IMR-90 (cell line): ENCODE data around the gene AMBP. TPM values are rescaled to one million over a fixed set of nuclear protein-coding genes. Genes with fewer than 3 reads are reported as not detected.

ENCODE experiments used
- ATAC-seq: fragments of 200-7000 bp; cut with Tn5 transposase; 2 replicates; pipeline ENCODE4 v1.9.1; 2020; ENCODE audit warnings: low read depth, mild to moderate bottlenecking, moderate library complexity
- BruUV-seq: library from RNA; stranded (reverse); fragments of 400-500 nt; replicated peaks from 2 replicates; lab custom pipeline; 2021; lab: Mats Ljungman, UMichigan
- CTCF ChIA-PET: fragments of 300-600 bp; formaldehyde crosslinking; extraction: SDS; loops from one replicate; lab custom pipeline; 2021; ENCODE audit warnings: antibody characterized with exemption; lab: Yijun Ruan, JAX
- POLR2A ChIA-PET: fragments of 300-600 bp; sonication (Branson Sonifier 250); formaldehyde crosslinking; loops from one replicate; lab custom pipeline; 2022; ENCODE audit warnings: antibody characterized with exemption; ENCODE audit not compliant: unreplicated experiment; lab: Charles Lee
- DNase-seq: peaks from one replicate; pipeline ENCODE4 v3.0.0; 2013
- H2AFZ ChIP-seq: replicated peaks from 2 replicates; pipeline ENCODE3; 2013; ENCODE audit warnings: low read length, mild to moderate bottlenecking; ENCODE audit not compliant: poor library complexity
- H2AK5ac ChIP-seq: 2 replicates; pipeline ENCODE4 v1.6.1; 2013; ENCODE audit warnings: low read depth, low read length, inconsistent platforms
- H2AK9ac ChIP-seq: replicated peaks from 2 replicates; pipeline ENCODE3; 2013; ENCODE audit warnings: mild to moderate bottlenecking, low read depth, low read length, moderate library complexity; ENCODE audit not compliant: poor library complexity
- H2BK120ac ChIP-seq: 2 replicates; pipeline ENCODE4 v1.6.1; 2013; ENCODE audit warnings: low read depth, low read length, inconsistent platforms
- H2BK15ac ChIP-seq: 3 replicates; pipeline ENCODE4 v1.6.1; 2013; ENCODE audit warnings: low read depth, low read length, inconsistent platforms
- H2BK20ac ChIP-seq: 2 replicates; pipeline ENCODE4 v1.6.1; 2013; ENCODE audit warnings: low read depth, mild to moderate bottlenecking, inconsistent platforms, low read length, moderate library complexity
- H2BK5ac ChIP-seq: 2 replicates; pipeline ENCODE4 v1.6.1; 2013; ENCODE audit warnings: mild to moderate bottlenecking, low read depth, low read length, inconsistent platforms; ENCODE audit not compliant: poor library complexity, severe bottlenecking
- H3K14ac ChIP-seq: replicated peaks from 2 replicates; pipeline ENCODE4 v1.6.1; 2013; ENCODE audit warnings: low read depth, low read length, inconsistent platforms
- H3K18ac ChIP-seq: 2 replicates; pipeline ENCODE4 v1.6.1; 2013; ENCODE audit warnings: low read depth, low read length, control low read depth
- H3K23ac ChIP-seq: 2 replicates; pipeline ENCODE4 v1.6.1; 2013; ENCODE audit warnings: low read depth, low read length, inconsistent platforms
- H3K27ac ChIP-seq: 2 replicates; pipeline ENCODE4 v1.5.1; 2013; ENCODE audit warnings: mild to moderate bottlenecking, control low read depth, low read length; ENCODE audit not compliant: insufficient read depth
- H3K27me3 ChIP-seq: 2 replicates; pipeline ENCODE4 v1.6.1; 2013; ENCODE audit warnings: low read length; ENCODE audit not compliant: control insufficient read depth, insufficient read depth
- H3K36me3 ChIP-seq: 2 replicates; pipeline ENCODE4 v1.6.1; 2013; ENCODE audit warnings: low read length, mixed read lengths; ENCODE audit not compliant: control insufficient read depth, insufficient read depth
- H3K4ac ChIP-seq: 2 replicates; pipeline ENCODE4 v1.6.1; 2013; ENCODE audit warnings: low read depth, low read length, inconsistent platforms
- H3K4me1 ChIP-seq: 2 replicates; pipeline ENCODE4 v1.6.1; 2013; ENCODE audit warnings: low read length, mixed read lengths; ENCODE audit not compliant: control insufficient read depth, insufficient read depth
- H3K4me2 ChIP-seq: 2 replicates; pipeline ENCODE4 v1.6.1; 2013; ENCODE audit warnings: low read depth, mild to moderate bottlenecking, control low read depth, low read length, moderate library complexity
- H3K4me3 ChIP-seq: 2 replicates; pipeline ENCODE4 v1.5.1; 2013; ENCODE audit warnings: low read depth, mild to moderate bottlenecking, control low read depth, low read length, moderate library complexity; ENCODE audit not compliant: insufficient read depth
- H3K56ac ChIP-seq: 2 replicates; pipeline ENCODE4 v1.6.1; 2013; ENCODE audit warnings: low read length, inconsistent platforms; ENCODE audit not compliant: insufficient read depth; ENCODE audit errors: extremely low read depth
- H3K79me1 ChIP-seq, 2 experiments: 2 replicates each; pipeline ENCODE4 v1.6.1; 2013; ENCODE audit warnings: low read length in 2 of 2, inconsistent platforms in 1 of 2, low read depth in 1 of 2
- H3K9ac ChIP-seq: 2 replicates; pipeline ENCODE4 v1.6.1; 2013; ENCODE audit warnings: low read depth, low read length, control low read depth
- H3K9me1 ChIP-seq: 2 replicates; pipeline ENCODE4 v1.6.1; 2013; ENCODE audit warnings: low read length, inconsistent platforms; ENCODE audit not compliant: insufficient read depth
- H3K9me3 ChIP-seq: 2 replicates; pipeline ENCODE4 v1.6.1; 2013; ENCODE audit warnings: low read length; ENCODE audit not compliant: control insufficient read depth, insufficient read depth
- H4K20me1 ChIP-seq: 2 replicates; pipeline ENCODE4 v1.6.1; 2013; ENCODE audit warnings: low read length, inconsistent platforms; ENCODE audit not compliant: insufficient read depth
- H4K5ac ChIP-seq: 2 replicates; pipeline ENCODE4 v1.6.1; 2013; ENCODE audit warnings: mild to moderate bottlenecking, low read depth, low read length, control low read depth
- H4K8ac ChIP-seq, 2 experiments: 2 replicates each; pipeline ENCODE4 v1.6.1; 2013; ENCODE audit warnings: low read depth in 2 of 2, low read length in 2 of 2, control low read depth in 1 of 2, inconsistent platforms in 1 of 2
- H4K91ac ChIP-seq: 2 replicates; pipeline ENCODE4 v1.6.1; 2013; ENCODE audit warnings: low read depth, low read length, inconsistent platforms; ENCODE audit not compliant: insufficient read depth
- CEBPB ChIP-seq: IDR thresholded peaks from 2 replicates; pipeline ENCODE4 v1.6.1; 2012; ENCODE audit warnings: low read depth, low read length, improper control_type of control experiment
- CHD1 ChIP-seq: IDR thresholded peaks from 2 replicates; pipeline ENCODE4 v1.6.1; 2012; ENCODE audit warnings: low read depth, low read length, improper control_type of control experiment
- FOS ChIP-seq: fragments of 150-350 bp; IDR thresholded peaks from 2 replicates; pipeline ENCODE4 v1.6.1; 2016; ENCODE audit warnings: low read depth, low read length
- MAFK ChIP-seq: IDR thresholded peaks from 2 replicates; pipeline ENCODE4 v1.6.1; 2012; ENCODE audit warnings: low read depth, low read length, improper control_type of control experiment
- MAZ ChIP-seq: IDR thresholded peaks from 2 replicates; pipeline ENCODE4 v1.6.1; 2012; ENCODE audit warnings: low read depth, mild to moderate bottlenecking, low read length, improper control_type of control experiment, moderate library complexity, borderline replicate concordance
- MXI1 ChIP-seq: IDR thresholded peaks from 2 replicates; pipeline ENCODE4 v1.6.1; 2012; ENCODE audit warnings: low read depth, mild to moderate bottlenecking, low read length, moderate library complexity, borderline replicate concordance
- NFE2L2 ChIP-seq: fragments of 150-350 bp; IDR thresholded peaks from 2 replicates; pipeline ENCODE4 v1.6.1; 2016; ENCODE audit warnings: low read depth, mild to moderate bottlenecking, low read length
- POLR2A ChIP-seq: IDR thresholded peaks from 2 replicates; pipeline ENCODE4 v1.6.1; 2012; ENCODE audit warnings: mild to moderate bottlenecking, low read depth, low read length
- RAD21 ChIP-seq: IDR thresholded peaks from 2 replicates; pipeline ENCODE4 v1.6.1; 2012; ENCODE audit warnings: low read length, improper control_type of control experiment
- RCOR1 ChIP-seq: IDR thresholded peaks from 2 replicates; pipeline ENCODE4 v1.6.1; 2012; ENCODE audit warnings: mild to moderate bottlenecking, low read length, improper control_type of control experiment; ENCODE audit not compliant: insufficient replicate concordance
- RFX5 ChIP-seq: IDR thresholded peaks from 2 replicates; pipeline ENCODE4 v1.8.0; 2012; ENCODE audit warnings: low read depth, mild to moderate bottlenecking, low read length, moderate library complexity
- WGBS, 2 experiments: methylation state at CpG; one replicate each; pipeline versions ENCODE4 v1.1.5 to v1.1.7; 2013; ENCODE audit warnings: missing lambda C conversion rate in 2 of 2; ENCODE audit not compliant: insufficient read length in 1 of 2; ENCODE audit errors: extremely low coverage in 2 of 2; 5-methylcytosine and 5-hydroxymethylcytosine counted together
- dilution Hi-C: fragments of 300-500 bp; cut with HindIII; formaldehyde crosslinking; loops from one replicate; pipeline ENCODE4 v1.14.3; 2018; ENCODE audit warnings: low sequenced_read_pairs; ENCODE audit not compliant: unreplicated experiment
- in situ Hi-C: fragments of 300-500 bp; cut with MboI; formaldehyde crosslinking; loops from 3 replicates; pipeline ENCODE4 v1.14.3; 2019; ENCODE audit warnings: low sequenced_read_pairs, inconsistent platforms, mixed read lengths
- intact Hi-C: fragments of 100-400 bp; cut with micrococcal nuclease; formaldehyde crosslinking; loops from 2 replicates; pipeline ENCODE4 v1.10.0; 2022
- polyA plus RNA-seq, 3 experiments: library from polyadenylated mRNA; depleted of rRNA; stranded (reverse); fragments of >200 nt; gene quantifications; 2 replicates each; pipeline ENCODE4 v1.2.3, GENCODE V29; 2012; ENCODE audit warnings: low replicate concordance in 1 of 3
- total RNA-seq: library from RNA; depleted of rRNA; stranded (reverse); fragments of >200 nt; gene quantifications from 2 replicates; pipeline ENCODE4 v1.2.3, GENCODE V29; 2012
- TF ChIP-seq, protein P1 (sequence below): conservative IDR thresholded peaks from 2 replicates; pipeline ENCODE4 v1.5.1; 2012; ENCODE audit warnings: mild to moderate bottlenecking, low read depth, low read length, improper control_type of control experiment
- TF ChIP-seq, protein P2 (sequence below): fragments of 150-350 bp; IDR thresholded peaks from 2 replicates; pipeline ENCODE4 v1.6.1; 2017; ENCODE audit warnings: mild to moderate bottlenecking, antibody characterized with exemption, low read length, low read depth

AMBP gene
- total and polyA plus RNA-seq, 2 of the 4 experiments (the other 2 are of a cell fraction), result not detected

DNA sequence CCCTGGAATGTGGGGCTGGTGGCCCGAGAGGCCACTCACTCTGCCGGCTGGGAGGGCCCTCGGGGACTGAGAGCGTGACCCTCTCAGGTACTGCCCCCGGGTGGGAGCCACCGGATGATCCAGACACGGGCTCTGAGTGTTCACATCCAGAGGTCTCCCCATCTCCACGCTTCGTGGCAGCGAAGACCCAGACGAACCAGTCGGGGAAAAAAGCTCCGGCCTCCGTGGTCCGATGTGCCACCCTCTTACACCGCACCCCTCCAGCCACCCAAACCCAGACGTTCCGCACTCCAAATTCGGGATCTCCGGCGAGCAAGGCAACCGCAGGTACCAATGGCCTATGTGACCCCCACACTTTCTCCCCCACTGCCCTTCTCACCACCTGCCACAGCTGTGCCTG lies 49.5 kb downstream of the AMBP start:
- no peak overlapping the region for H3K27ac ChIP-seq
- no peak for ATAC-seq
- H3K36me3 ChIP-seq, result peaks cover 57% of the 10 kb centered on the region
- H2BK15ac ChIP-seq, result no peak overlapping the region
- intact Hi-C loops (no loop called here), dilution Hi-C loops (no loop called here), in situ Hi-C loops (no loop called here)
- BruUV-seq, result no TSS peak
- H3K79me1 ChIP-seq, result peaks cover 0 to 7% of the 10 kb centered on the region in 2 experiments; a peak in 3 of 4 replicates
- no peaks in the 10 kb centered on the region for H3K4me1 ChIP-seq
- H4K5ac ChIP-seq, result no peak overlapping the region
- 88% methylated on average over 10 of the region's 22 CpGs; no CpG with 5 or more reads in 1 of the 2 experiments for WGBS, 2 experiments
- no peak overlapping the region for H3K4me3 ChIP-seq
- H2AK5ac ChIP-seq, result no peak overlapping the region
- no peak overlapping the region for H3K9ac ChIP-seq
- no peak overlapping the region for H3K4me2 ChIP-seq
- H4K20me1 ChIP-seq, result no peaks in the 10 kb centered on the region; the same call in 1 of the 2 replicates
- no peak overlapping the region for H2AK9ac ChIP-seq
- no peak overlapping the region for H2BK20ac ChIP-seq
- no peak overlapping the region for H3K14ac ChIP-seq
- peaks cover 9% of the 10 kb centered on the region for H3K9me1 ChIP-seq
- no peak overlapping the region for H2AFZ ChIP-seq
- no peak overlapping the region for H2BK5ac ChIP-seq
- ChIA-PET CTCF (no interaction called here), POLR2A (no interaction called here)
- no peak for DNase-seq
- H3K18ac ChIP-seq, result no peak overlapping the region
- H2BK120ac ChIP-seq, result no peak overlapping the region
- H3K27me3 ChIP-seq, result no peaks in the 10 kb centered on the region
- H3K4ac ChIP-seq, result no peak overlapping the region
- no peak for TF ChIP-seq RAD21
- TF ChIP-seq POLR2A, result no peak
- TF ChIP-seq, protein P1, sequence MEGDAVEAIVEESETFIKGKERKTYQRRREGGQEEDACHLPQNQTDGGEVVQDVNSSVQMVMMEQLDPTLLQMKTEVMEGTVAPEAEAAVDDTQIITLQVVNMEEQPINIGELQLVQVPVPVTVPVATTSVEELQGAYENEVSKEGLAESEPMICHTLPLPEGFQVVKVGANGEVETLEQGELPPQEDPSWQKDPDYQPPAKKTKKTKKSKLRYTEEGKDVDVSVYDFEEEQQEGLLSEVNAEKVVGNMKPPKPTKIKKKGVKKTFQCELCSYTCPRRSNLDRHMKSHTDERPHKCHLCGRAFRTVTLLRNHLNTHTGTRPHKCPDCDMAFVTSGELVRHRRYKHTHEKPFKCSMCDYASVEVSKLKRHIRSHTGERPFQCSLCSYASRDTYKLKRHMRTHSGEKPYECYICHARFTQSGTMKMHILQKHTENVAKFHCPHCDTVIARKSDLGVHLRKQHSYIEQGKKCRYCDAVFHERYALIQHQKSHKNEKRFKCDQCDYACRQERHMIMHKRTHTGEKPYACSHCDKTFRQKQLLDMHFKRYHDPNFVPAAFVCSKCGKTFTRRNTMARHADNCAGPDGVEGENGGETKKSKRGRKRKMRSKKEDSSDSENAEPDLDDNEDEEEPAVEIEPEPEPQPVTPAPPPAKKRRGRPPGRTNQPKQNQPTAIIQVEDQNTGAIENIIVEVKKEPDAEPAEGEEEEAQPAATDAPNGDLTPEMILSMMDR, result no peak
- no peak for TF ChIP-seq RFX5
- no peak for TF ChIP-seq NFE2L2
- no peak for TF ChIP-seq FOS
- no peak for TF ChIP-seq MAZ
- no peak for TF ChIP-seq RCOR1
- no peak for TF ChIP-seq CHD1
- TF ChIP-seq MAFK, result no peak
- no peak for TF ChIP-seq MXI1
- no peak for TF ChIP-seq CEBPB
- TF ChIP-seq, protein P2, sequence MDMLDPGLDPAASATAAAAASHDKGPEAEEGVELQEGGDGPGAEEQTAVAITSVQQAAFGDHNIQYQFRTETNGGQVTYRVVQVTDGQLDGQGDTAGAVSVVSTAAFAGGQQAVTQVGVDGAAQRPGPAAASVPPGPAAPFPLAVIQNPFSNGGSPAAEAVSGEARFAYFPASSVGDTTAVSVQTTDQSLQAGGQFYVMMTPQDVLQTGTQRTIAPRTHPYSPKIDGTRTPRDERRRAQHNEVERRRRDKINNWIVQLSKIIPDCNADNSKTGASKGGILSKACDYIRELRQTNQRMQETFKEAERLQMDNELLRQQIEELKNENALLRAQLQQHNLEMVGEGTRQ, result no peak
- H3K23ac ChIP-seq, result no peak overlapping the region
- no peak overlapping the region for H4K91ac ChIP-seq
- peaks cover 4% of the 10 kb centered on the region; the same call in 1 of the 2 replicates for H3K9me3 ChIP-seq
- no peak overlapping the region for H4K8ac ChIP-seq
- no peak overlapping the region for H3K56ac ChIP-seq
